Measurements from ENCODE around the gene ZNF300.

The ZNF300 gene

GRCh38 chr5:150904479-150905311, at the start of gene ZNF300:
ZNF300 (minus strand) TSS chr5:150904980; CDS start chr5:150903155, 1,825 bp downstream.
- ChIA-PET POLR2A (no interaction called here), CTCF (no interaction called here)
- peak; percentile 83 for DNase-seq (ENCODE audit: extremely low spot score)
- TF ChIP-seq BHLHE40 (IDR thresholded peaks at IDR 0.05; ENCODE audit: borderline replicate concordance) (peak; percentile 95), LEF1 (IDR thresholded peaks at IDR 0.05; ENCODE audit: borderline replicate concordance) (no peak), FOXK2 (IDR thresholded peaks at IDR 0.05) (no peak), FOXM1 (IDR thresholded peaks at IDR 0.05; ENCODE audit: borderline replicate concordance) (peak; percentile 48; the same call in 1 of the 2 replicates), NFRKB (IDR thresholded peaks at IDR 0.05) (peak; percentile 66; the same call in 1 of the 2 replicates), FOXA1 (IDR thresholded peaks at IDR 0.05) (no peak), L3MBTL2 (conservative IDR thresholded peaks at IDR 0.05) (peak; percentile 73), ELF4 (IDR thresholded peaks at IDR 0.05) (0 out of 2 replicates have a peak, but pooled peaks have one; percentile 13)

DNA sequence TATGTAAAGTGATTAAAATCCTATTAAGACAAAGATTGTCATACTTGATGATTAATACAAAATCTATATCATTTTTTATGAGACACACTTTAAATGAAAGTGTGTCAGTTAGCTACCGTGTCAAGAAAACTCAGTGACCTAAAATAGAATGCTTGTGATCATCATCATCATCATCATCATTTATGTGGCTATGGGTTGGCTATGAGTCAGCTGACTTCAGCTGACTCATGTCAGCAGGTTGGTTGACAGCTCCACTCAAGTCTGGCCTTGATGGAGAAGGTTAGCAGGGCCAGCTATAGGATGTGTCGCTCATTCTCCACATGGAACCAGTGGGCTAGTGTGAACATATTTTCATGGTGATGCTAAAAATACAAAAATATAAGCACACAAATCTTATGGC, 43.8 kb upstream of the ZNF300 start:
- TF ChIP-seq ZNF384 (IDR thresholded peaks at IDR 0.05) (no peak), FOXA1 (IDR thresholded peaks at IDR 0.05) (no peak), SUZ12 (IDR thresholded peaks at IDR 0.05) (no peak), ARNT (IDR thresholded peaks at IDR 0.05) (no peak), HDGF (IDR thresholded peaks at IDR 0.05; ENCODE audit: borderline replicate concordance) (no peak), FOXM1 (IDR thresholded peaks at IDR 0.05; ENCODE audit: borderline replicate concordance) (no peak), CTBP1 (IDR thresholded peaks at IDR 0.05; ENCODE audit: borderline replicate concordance) (no peak), L3MBTL2 (conservative IDR thresholded peaks at IDR 0.05) (no peak), BHLHE40 (IDR thresholded peaks at IDR 0.05; ENCODE audit: borderline replicate concordance) (no peak), FOXK2 (IDR thresholded peaks at IDR 0.05) (no peak), LEF1 (IDR thresholded peaks at IDR 0.05; ENCODE audit: borderline replicate concordance) (no peak), NFRKB (IDR thresholded peaks at IDR 0.05) (no peak)
- TF ChIP-seq, protein P1, sequence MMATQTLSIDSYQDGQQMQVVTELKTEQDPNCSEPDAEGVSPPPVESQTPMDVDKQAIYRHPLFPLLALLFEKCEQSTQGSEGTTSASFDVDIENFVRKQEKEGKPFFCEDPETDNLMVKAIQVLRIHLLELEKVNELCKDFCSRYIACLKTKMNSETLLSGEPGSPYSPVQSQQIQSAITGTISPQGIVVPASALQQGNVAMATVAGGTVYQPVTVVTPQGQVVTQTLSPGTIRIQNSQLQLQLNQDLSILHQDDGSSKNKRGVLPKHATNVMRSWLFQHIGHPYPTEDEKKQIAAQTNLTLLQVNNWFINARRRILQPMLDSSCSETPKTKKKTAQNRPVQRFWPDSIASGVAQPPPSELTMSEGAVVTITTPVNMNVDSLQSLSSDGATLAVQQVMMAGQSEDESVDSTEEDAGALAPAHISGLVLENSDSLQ (IDR thresholded peaks at IDR 0.05), result no peak
- no peak for DNase-seq (ENCODE audit: extremely low spot score)
- ChIA-PET CTCF (interaction anchor here (0.7 kb wide), 1 partner anchor 1585 kb away, joined by 3 read pairs; no protein-coding TSS in a partner anchor), POLR2A (no interaction called here)

DNA sequence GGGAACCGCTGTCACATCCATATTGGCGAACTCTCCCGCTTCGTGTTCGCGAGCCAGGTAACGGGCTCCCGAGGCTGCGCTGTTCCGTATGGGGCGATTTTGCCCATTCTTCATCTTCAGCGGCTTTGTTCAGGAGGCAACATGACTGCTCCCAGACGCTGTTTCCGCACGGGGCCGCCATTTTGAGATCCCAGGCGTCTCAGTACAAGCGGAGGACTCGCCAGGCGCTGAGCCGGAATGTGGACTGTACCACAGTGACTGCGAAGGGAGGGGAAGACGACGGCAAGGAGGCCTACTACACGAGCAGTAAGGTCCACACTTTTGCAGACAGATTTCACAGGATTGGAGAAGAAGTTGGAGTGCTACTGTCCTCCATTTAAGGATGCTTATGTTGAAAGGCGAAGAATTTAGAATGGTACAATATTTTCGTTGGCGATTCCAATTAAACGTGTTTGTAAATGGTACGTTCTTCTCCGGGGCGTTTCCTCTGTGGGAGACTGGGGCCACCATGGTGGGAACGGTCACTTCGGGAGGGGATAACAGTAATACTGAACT, 41.6 kb upstream of the ZNF300 start:
- CTCF ChIA-PET, result no interaction called here
- TF ChIP-seq FOXK2 (IDR thresholded peaks at IDR 0.05) (no peak), LEF1 (IDR thresholded peaks at IDR 0.05; ENCODE audit: borderline replicate concordance) (no peak), ARNT (IDR thresholded peaks at IDR 0.05) (no peak), HDGF (IDR thresholded peaks at IDR 0.05; ENCODE audit: borderline replicate concordance) (no peak), L3MBTL2 (conservative IDR thresholded peaks at IDR 0.05) (no peak), FOXA1 (IDR thresholded peaks at IDR 0.05) (no peak), NFRKB (IDR thresholded peaks at IDR 0.05) (no peak), BHLHE40 (IDR thresholded peaks at IDR 0.05; ENCODE audit: borderline replicate concordance) (no peak), FOXM1 (IDR thresholded peaks at IDR 0.05; ENCODE audit: borderline replicate concordance) (no peak), ZNF384 (IDR thresholded peaks at IDR 0.05) (no peak), SUZ12 (IDR thresholded peaks at IDR 0.05) (no peak), ELF4 (IDR thresholded peaks at IDR 0.05) (no peak)
- TF ChIP-seq, protein P1 (IDR thresholded peaks at IDR 0.05), result no peak
- DNase-seq (ENCODE audit: extremely low spot score), result no peak
- POLR2A ChIA-PET, result no interaction called here

GRCh38 chr5:150945947-150946346, 41.2 kb upstream of the ZNF300 start:
- CTCF ChIA-PET, result no interaction called here
- no peak for DNase-seq (ENCODE audit: extremely low spot score)
- TF ChIP-seq ARNT (IDR thresholded peaks at IDR 0.05), result no peak
- TF ChIP-seq, protein P1 (IDR thresholded peaks at IDR 0.05), result no peak
- no peak for TF ChIP-seq ZNF384 (IDR thresholded peaks at IDR 0.05)
- TF ChIP-seq SP1 (IDR thresholded peaks at IDR 0.05), result no peak
- POLR2A ChIA-PET, result no interaction called here

DNA sequence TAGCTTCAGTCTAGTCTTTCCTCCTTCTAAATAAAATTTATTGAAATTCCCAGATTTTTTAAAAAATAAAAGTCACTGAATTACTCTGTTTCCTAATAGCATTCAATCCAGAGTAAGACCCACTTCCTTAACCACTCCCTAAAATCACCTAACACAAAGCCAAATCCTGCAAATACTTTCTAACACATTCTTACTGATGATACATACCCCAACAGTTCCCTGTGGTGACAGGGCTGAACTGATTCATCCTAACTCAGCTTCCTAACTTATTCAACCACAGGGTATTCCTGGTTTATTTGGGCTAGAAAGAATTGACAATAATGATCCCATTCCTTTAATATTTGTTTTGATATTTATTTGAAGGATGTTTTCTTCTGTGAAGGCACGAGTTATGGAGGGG, 40.7 kb upstream of the ZNF300 start:
- no peak for DNase-seq (ENCODE audit: extremely low spot score)

More for the DNA sequence above, 40.7 kb upstream of the ZNF300 start:
- ChIA-PET POLR2A (no interaction called here), CTCF (no interaction called here)
- TF ChIP-seq FOXM1 (IDR thresholded peaks at IDR 0.05; ENCODE audit: borderline replicate concordance) (no peak), LEF1 (IDR thresholded peaks at IDR 0.05; ENCODE audit: borderline replicate concordance) (no peak), FOXA1 (IDR thresholded peaks at IDR 0.05) (no peak), ELF4 (IDR thresholded peaks at IDR 0.05) (no peak), SUZ12 (IDR thresholded peaks at IDR 0.05) (no peak), HDGF (IDR thresholded peaks at IDR 0.05; ENCODE audit: borderline replicate concordance) (no peak), SP1 (IDR thresholded peaks at IDR 0.05) (no peak), L3MBTL2 (conservative IDR thresholded peaks at IDR 0.05) (no peak), ARNT (IDR thresholded peaks at IDR 0.05) (no peak), FOXK2 (IDR thresholded peaks at IDR 0.05) (no peak)
- TF ChIP-seq, protein P1 (IDR thresholded peaks at IDR 0.05), result no peak

Data from HEK293T (cell line).